ENCODE data around the gene GNAO1. TPM values are rescaled to one million over a fixed set of nuclear protein-coding genes. Genes with fewer than 3 reads are reported as not detected.

Gene GNAO1
- total RNA-seq, 4 donors from 2014 or later = 1.4 to 4.4 (median 2.5) TPM

DNA sequence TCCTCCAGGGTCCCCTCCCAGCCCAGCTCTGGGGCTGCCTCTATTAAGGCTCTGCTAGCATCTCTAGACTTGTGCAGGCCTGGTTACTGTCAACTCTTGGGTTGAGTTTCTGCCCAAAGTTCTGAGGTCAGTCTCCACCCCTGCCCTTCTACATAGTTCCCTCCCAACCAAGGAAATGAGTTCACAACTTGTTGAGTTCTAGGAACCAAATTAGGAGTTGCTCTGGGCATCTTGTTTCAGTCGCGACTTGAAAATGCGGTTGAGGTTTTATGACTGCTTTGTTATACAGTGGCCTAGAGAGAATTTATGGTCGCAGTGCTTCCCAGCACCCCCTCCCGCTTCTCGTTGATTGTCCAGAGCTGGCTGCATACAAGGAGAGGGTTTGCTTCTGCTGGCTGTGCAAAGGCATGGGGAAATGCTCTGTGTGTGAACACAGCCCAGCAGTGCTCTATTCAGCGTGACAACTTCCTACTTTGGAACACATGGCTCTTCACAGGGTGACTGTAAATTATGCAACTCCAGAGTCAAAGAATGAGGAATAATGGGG, 20.2 kb downstream of the GNAO1 start:
- Histone ChIP-seq H3K27me3 (no peaks in the 10 kb centered on the region), H3K36me3 (no peaks in the 10 kb centered on the region), H3K4me1 (no peaks in the 10 kb centered on the region), H3K4me3 (replicated peaks in 1 of 3) (no peak overlapping the region), H3K27ac (no peak overlapping the region), H3K9me3 (no peaks in the 10 kb centered on the region)
- no peak for DNase-seq
- 68 to 75% methylated on average over 7 of the region's 7 CpGs for WGBS, 2 donors
- TF ChIP-seq POLR2A (IDR thresholded peaks at IDR 0.05) = no peak
- TF ChIP-seq, protein P1, sequence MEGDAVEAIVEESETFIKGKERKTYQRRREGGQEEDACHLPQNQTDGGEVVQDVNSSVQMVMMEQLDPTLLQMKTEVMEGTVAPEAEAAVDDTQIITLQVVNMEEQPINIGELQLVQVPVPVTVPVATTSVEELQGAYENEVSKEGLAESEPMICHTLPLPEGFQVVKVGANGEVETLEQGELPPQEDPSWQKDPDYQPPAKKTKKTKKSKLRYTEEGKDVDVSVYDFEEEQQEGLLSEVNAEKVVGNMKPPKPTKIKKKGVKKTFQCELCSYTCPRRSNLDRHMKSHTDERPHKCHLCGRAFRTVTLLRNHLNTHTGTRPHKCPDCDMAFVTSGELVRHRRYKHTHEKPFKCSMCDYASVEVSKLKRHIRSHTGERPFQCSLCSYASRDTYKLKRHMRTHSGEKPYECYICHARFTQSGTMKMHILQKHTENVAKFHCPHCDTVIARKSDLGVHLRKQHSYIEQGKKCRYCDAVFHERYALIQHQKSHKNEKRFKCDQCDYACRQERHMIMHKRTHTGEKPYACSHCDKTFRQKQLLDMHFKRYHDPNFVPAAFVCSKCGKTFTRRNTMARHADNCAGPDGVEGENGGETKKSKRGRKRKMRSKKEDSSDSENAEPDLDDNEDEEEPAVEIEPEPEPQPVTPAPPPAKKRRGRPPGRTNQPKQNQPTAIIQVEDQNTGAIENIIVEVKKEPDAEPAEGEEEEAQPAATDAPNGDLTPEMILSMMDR (IDR thresholded peaks at IDR 0.05) = no peak
- intact Hi-C loops (cut with DNase I) = no loop called here

DNA sequence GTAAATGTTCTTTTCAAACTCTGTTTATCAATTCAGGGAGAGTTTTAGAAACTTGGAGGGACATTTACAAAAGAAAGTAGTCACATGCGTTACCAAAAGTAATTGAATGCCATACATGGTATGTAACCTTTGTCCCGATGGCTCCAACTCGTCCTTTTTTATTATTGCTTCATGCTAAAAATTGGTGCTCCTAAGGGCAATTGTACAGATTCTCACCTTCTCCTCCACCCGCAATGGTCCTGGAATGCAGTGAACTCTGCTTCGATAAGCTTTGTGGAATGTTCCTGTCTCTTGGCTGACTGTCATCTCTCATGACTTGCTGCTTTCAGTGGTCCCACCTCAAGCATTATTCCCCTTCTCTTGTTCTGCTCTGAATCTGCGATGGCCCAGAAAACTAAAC, 20.9 kb downstream of the GNAO1 start:
- WGBS, 2 donors = 71 to 76% methylated on average over 6 of the region's 6 CpGs

DNA sequence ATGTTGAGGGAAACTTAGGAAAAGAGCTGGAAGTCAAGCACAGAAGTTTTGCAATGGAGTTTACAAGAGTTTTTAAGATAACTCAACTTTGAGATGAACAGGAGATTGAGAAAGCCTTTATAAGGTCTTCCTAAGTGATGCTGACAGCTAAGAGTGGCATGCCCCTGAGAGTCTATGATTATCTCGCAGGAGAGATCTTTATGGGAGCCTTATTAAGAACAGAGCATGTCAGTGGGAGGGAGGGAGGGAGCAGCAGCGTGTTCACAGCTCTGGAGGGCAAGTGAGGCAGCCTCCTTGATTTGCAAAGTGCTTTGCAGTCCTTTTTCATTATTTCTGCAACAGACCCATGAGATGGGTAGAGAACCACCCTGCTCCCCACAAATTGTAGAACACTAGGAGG, 30.7 kb downstream of the GNAO1 start:
- no peak for DNase-seq
- H3K4me1 ChIP-seq = peaks cover 0 to 4% of the 10 kb centered on the region in 2 donors
- WGBS, 2 donors = 77 to 84% methylated on average over 2 of the region's 2 CpGs
- TF ChIP-seq POLR2A (IDR thresholded peaks at IDR 0.05) = no peak
- TF ChIP-seq, protein P1 (IDR thresholded peaks at IDR 0.05) = no peak
- H3K9me3 ChIP-seq = no peaks in the 10 kb centered on the region
- H3K27me3 ChIP-seq = no peaks in the 10 kb centered on the region
- no peak overlapping the region for H3K27ac ChIP-seq
- H3K36me3 ChIP-seq = no peaks in the 10 kb centered on the region
- no peak overlapping the region for H3K4me3 ChIP-seq (replicated peaks in 1 of 3)
- intact Hi-C loops (cut with DNase I) = no loop called here

More for the DNA sequence above, 20.9 kb downstream of the GNAO1 start:
- Histone ChIP-seq H3K36me3 (no peaks in the 10 kb centered on the region), H3K27ac (no peak overlapping the region), H3K4me3 (replicated peaks in 1 of 3) (no peak overlapping the region), H3K27me3 (no peaks in the 10 kb centered on the region), H3K9me3 (no peaks in the 10 kb centered on the region), H3K4me1 (no peaks in the 10 kb centered on the region)
- intact Hi-C loops (cut with DNase I) = no loop called here
- TF ChIP-seq POLR2A (IDR thresholded peaks at IDR 0.05) = no peak
- TF ChIP-seq, protein P1 (IDR thresholded peaks at IDR 0.05) = no peak
- DNase-seq = no peak

DNA sequence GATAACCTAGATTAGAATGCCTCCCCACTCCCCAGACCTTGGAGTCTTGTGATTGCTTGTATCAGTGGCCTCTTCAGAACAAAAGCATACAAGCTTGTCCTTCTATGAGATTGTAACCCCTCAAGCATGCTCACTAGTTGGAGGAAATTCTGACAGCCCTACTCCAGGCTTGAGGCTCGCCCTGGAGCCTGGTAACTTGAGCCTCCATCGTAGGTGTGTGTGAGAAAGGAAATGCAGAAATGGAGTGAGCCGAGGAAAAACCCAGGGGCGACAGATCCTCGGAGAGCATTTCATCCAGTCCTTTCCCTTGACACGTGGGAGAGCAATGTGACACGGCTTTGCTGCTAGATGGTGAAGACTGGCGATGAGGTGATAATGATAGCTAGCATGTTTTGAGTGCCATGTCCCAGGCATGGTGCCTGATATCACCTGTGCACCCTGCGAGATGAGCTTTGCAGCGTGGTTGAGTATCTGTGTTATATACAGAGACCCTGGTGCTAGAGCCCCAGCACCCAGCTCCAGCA, 31.2 kb downstream of the GNAO1 start:
- Histone ChIP-seq H3K27me3 (no peaks in the 10 kb centered on the region), H3K4me3 (replicated peaks in 1 of 3) (no peak overlapping the region), H3K9me3 (no peaks in the 10 kb centered on the region), H3K36me3 (no peaks in the 10 kb centered on the region), H3K27ac (no peak overlapping the region), H3K4me1 (peaks cover 0 to 4% of the 10 kb centered on the region in 2 donors)
- 55 to 57% methylated on average over 10 of the region's 10 CpGs for WGBS, 2 donors
- TF ChIP-seq, protein P1 (IDR thresholded peaks at IDR 0.05) = no peak
- no peak for TF ChIP-seq POLR2A (IDR thresholded peaks at IDR 0.05)
- intact Hi-C loops (cut with DNase I) = no loop called here
- no peak for DNase-seq

DNA sequence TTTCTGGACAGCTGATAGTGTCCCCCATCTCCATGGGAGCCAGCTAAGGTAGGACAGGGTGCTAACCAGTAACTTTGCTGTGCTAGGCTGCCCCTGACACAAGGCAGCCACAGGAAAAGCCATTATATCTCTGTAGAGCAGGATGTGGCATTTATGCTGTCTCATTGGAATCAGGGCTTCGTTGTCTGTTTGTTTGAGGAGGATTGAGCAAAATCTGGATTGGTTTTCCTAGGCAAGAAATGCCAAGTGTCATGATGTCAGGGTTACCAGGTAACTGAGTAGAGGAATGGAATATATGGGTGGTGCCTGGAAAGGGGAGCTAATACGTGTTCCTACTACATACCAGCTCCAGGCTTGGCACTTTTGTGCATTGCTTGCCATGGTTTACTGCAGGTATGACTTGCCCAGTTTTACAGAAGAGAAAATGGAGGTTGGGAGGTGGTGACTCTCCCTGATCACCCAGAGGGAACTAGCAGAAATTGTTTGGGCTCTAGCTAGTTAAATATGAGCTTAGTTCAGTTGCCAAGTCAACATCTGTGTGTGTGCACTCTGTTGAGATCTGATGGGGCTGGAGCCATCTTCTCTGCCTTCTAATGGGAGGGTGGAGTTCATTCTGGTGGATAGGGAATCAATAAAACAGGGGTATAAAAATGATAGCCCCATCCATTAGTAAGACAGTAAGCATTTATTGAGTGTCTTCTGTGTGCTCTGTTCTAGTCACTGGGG, 33.9 kb downstream of the GNAO1 start:
- intact Hi-C loops (cut with DNase I) = no loop called here
- TF ChIP-seq, protein P1 (IDR thresholded peaks at IDR 0.05) = no peak
- no peak for TF ChIP-seq POLR2A (IDR thresholded peaks at IDR 0.05)
- no peaks in the 10 kb centered on the region for H3K36me3 ChIP-seq
- 69 to 80% methylated on average over 2 of the region's 2 CpGs for WGBS, 2 donors
- H3K27me3 ChIP-seq = no peaks in the 10 kb centered on the region
- DNase-seq = peak in 1 of 2 donors; percentile 7
- H3K4me3 ChIP-seq (replicated peaks in 1 of 3) = no peak overlapping the region
- no peaks in the 10 kb centered on the region for H3K9me3 ChIP-seq
- H3K4me1 ChIP-seq = peaks cover 0 to 4% of the 10 kb centered on the region in 2 donors
- no peak overlapping the region for H3K27ac ChIP-seq
